Astrocyte (in vitro differentiated cells and primary cell): Measurements from ENCODE around the gene NDUFA13. TPM values are rescaled to one million over a fixed set of nuclear protein-coding genes. Genes with fewer than 3 reads are reported as not detected.
"Not testable (repeated sequence)": the region's sequence is repeated elsewhere in the genome, so short reads cannot be mapped to it uniquely, and the experiment has no call there.

ENCODE experiments used
- DNase-seq: peaks from one replicate; pipeline ENCODE4 v3.0.0-alpha.2; 2010; ENCODE audit warnings: low read depth
- FAIRE-seq: peaks from 2 replicates; lab custom pipeline; 2011; peaks lifted over from hg19 to GRCh38; lab: Jason Lieb, UNC
- H2AFZ ChIP-seq: 2 replicates; pipeline ENCODE4 v1.6.0; 2012; ENCODE audit warnings: low read depth, low read length, inconsistent platforms
- H3K27ac ChIP-seq: 2 replicates; pipeline ENCODE4 v1.5.1; 2011; ENCODE audit warnings: low read depth, low read length, inconsistent platforms
- H3K27me3 ChIP-seq: 2 replicates; pipeline ENCODE4 v1.6.0; 2011; ENCODE audit warnings: low read length, inconsistent platforms; ENCODE audit not compliant: insufficient read depth
- H3K36me3 ChIP-seq: 2 replicates; pipeline ENCODE4 v1.5.1; 2011; ENCODE audit warnings: low read length, inconsistent platforms; ENCODE audit not compliant: insufficient read depth
- H3K4me1 ChIP-seq: 2 replicates; pipeline ENCODE4 v1.5.1; 2011; ENCODE audit warnings: low read length, inconsistent platforms; ENCODE audit not compliant: insufficient read depth
- H3K4me2 ChIP-seq: 2 replicates; pipeline ENCODE4 v1.6.0; 2012; ENCODE audit warnings: low read length, inconsistent platforms
- H3K4me3 ChIP-seq: 2 replicates; pipeline ENCODE4 v1.5.1; 2011; ENCODE audit warnings: low read depth, mild to moderate bottlenecking, low read length, inconsistent platforms; ENCODE audit not compliant: insufficient read depth
- H3K79me2 ChIP-seq: 2 replicates; pipeline ENCODE4 v1.6.0; 2012; ENCODE audit warnings: mild to moderate bottlenecking, low read length, inconsistent platforms; ENCODE audit not compliant: insufficient read depth
- H3K9ac ChIP-seq: 2 replicates; pipeline ENCODE4 v1.6.0; 2012; ENCODE audit warnings: mild to moderate bottlenecking, low read length, inconsistent platforms
- H3K9me3 ChIP-seq: 2 replicates; pipeline ENCODE4 v1.5.1; 2012; ENCODE audit warnings: low read depth, mild to moderate bottlenecking, low read length, inconsistent platforms; ENCODE audit not compliant: insufficient read depth
- H4K20me1 ChIP-seq: 2 replicates; pipeline ENCODE4 v1.6.0; 2012; ENCODE audit warnings: low read length, inconsistent platforms; ENCODE audit not compliant: insufficient read depth
- H3K27ac Mint-ChIP-seq: one replicate; pipeline ENCODE4 v1.8.0; 2021; ENCODE audit warnings: mild to moderate bottlenecking, mixed read lengths; ENCODE audit not compliant: unreplicated experiment
- H3K27me3 Mint-ChIP-seq: one replicate; pipeline ENCODE4 v1.8.0; 2021; ENCODE audit warnings: low read depth, mixed read lengths; ENCODE audit not compliant: unreplicated experiment
- H3K36me3 Mint-ChIP-seq: one replicate; pipeline ENCODE4 v1.8.0; 2021; ENCODE audit warnings: low read depth, mixed read lengths; ENCODE audit not compliant: unreplicated experiment
- H3K4me1 Mint-ChIP-seq: one replicate; pipeline ENCODE4 v1.8.0; 2021; ENCODE audit warnings: low read depth, mixed read lengths; ENCODE audit not compliant: unreplicated experiment
- H3K4me3 Mint-ChIP-seq: one replicate; pipeline ENCODE4 v1.8.0; 2021; ENCODE audit warnings: mild to moderate bottlenecking, moderate library complexity, mixed read lengths; ENCODE audit not compliant: unreplicated experiment
- H3K9me3 Mint-ChIP-seq: one replicate; pipeline ENCODE4 v1.8.0; 2021; ENCODE audit warnings: mild to moderate bottlenecking, mixed read lengths; ENCODE audit not compliant: unreplicated experiment
- CTCF ChIP-seq: IDR thresholded peaks from 2 replicates; pipeline ENCODE4 v1.5.1; 2011; ENCODE audit warnings: low read depth, mild to moderate bottlenecking, inconsistent platforms, low read length, moderate library complexity; ENCODE audit not compliant: insufficient read depth
- EZH2 ChIP-seq: IDR thresholded peaks from 2 replicates; pipeline ENCODE4 v1.6.1; 2012; ENCODE audit warnings: mild to moderate bottlenecking, low read length, inconsistent platforms; ENCODE audit not compliant: insufficient read depth
- total RNA-seq: library from RNA; stranded (reverse); gene quantifications from 2 replicates; pipeline ENCODE4 v1.2.1, GENCODE V29; 2021

The NDUFA13 gene
- total RNA-seq, 1 donor from 2014 or later = 311 TPM

GRCh38 chr19:19470579-19470978 lies 45.4 kb upstream of the NDUFA13 start:
- H2AFZ ChIP-seq = no peak overlapping the region

GRCh38 chr19:19471682-19472081 lies 44.3 kb upstream of the NDUFA13 start:
- Mint-ChIP-seq H3K27ac (no peak overlapping the region), H3K36me3 (peaks cover 47% of the 10 kb centered on the region), H3K4me1 (peaks cover 15% of the 10 kb centered on the region), H3K9me3 (peaks cover 16% of the 10 kb centered on the region), H3K4me3 (no peak overlapping the region), H3K27me3 (no peaks in the 10 kb centered on the region)
- Histone ChIP-seq H2AFZ (no peak overlapping the region), H3K27me3 (no peaks in the 10 kb centered on the region), H3K79me2 (peaks cover 86% of the 10 kb centered on the region), H4K20me1 (peaks cover 57% of the 10 kb centered on the region), H3K4me3 (no peak overlapping the region), H3K36me3 (peaks cover 14% of the 10 kb centered on the region), H3K27ac (no peak overlapping the region), H3K9ac (no peak overlapping the region), H3K4me1 (peaks cover 10% of the 10 kb centered on the region), H3K4me2 (no peak overlapping the region), H3K9me3 (peaks cover 7% of the 10 kb centered on the region)
- TF ChIP-seq EZH2 (no peak), CTCF (no peak)
- DNase-seq (no peak), FAIRE-seq (no peak)

More at GRCh38 chr19:19470579-19470978, 45.4 kb upstream of the NDUFA13 start:
- no peaks in the 10 kb centered on the region for H3K27me3 Mint-ChIP-seq
- H3K27ac ChIP-seq = no peak overlapping the region
- peaks cover 46% of the 10 kb centered on the region for H4K20me1 ChIP-seq
- no peak overlapping the region for H3K4me2 ChIP-seq
- H3K9ac ChIP-seq = no peak overlapping the region
- peaks cover 22% of the 10 kb centered on the region for H3K36me3 ChIP-seq
- TF ChIP-seq CTCF = no peak
- no peak for TF ChIP-seq EZH2
- no peak for FAIRE-seq
- peaks cover 16% of the 10 kb centered on the region for H3K9me3 Mint-ChIP-seq
- no peaks in the 10 kb centered on the region for H3K27me3 ChIP-seq
- peaks cover 7% of the 10 kb centered on the region for H3K9me3 ChIP-seq
- peaks cover 21% of the 10 kb centered on the region for H3K4me1 Mint-ChIP-seq
- no peak overlapping the region for H3K4me3 Mint-ChIP-seq
- H3K36me3 Mint-ChIP-seq = peaks cover 53% of the 10 kb centered on the region
- DNase-seq = no peak
- H3K79me2 ChIP-seq = peaks cover 86% of the 10 kb centered on the region
- no peak overlapping the region for H3K27ac Mint-ChIP-seq
- H3K4me1 ChIP-seq = peaks cover 10% of the 10 kb centered on the region
- no peak overlapping the region for H3K4me3 ChIP-seq

- not testable (repeated sequence) for H3K9ac ChIP-seq, H3K4me3 ChIP-seq, H3K27ac Mint-ChIP-seq, H3K27me3 ChIP-seq, H3K9me3 ChIP-seq, H3K27me3 Mint-ChIP-seq, FAIRE-seq, H3K27ac ChIP-seq, DNase-seq, H3K4me3 Mint-ChIP-seq, H3K4me1 ChIP-seq, H3K4me2 ChIP-seq, H2AFZ ChIP-seq
- peaks cover 12% of the 10 kb centered on the region for H3K36me3 ChIP-seq
- H3K79me2 ChIP-seq = peaks cover 88% of the 10 kb centered on the region
- Mint-ChIP-seq H3K36me3 (peaks cover 44% of the 10 kb centered on the region), H3K9me3 (peaks cover 16% of the 10 kb centered on the region), H3K4me1 (peaks cover 14% of the 10 kb centered on the region)
- H4K20me1 ChIP-seq = peaks cover 61% of the 10 kb centered on the region
Observed at GRCh38 chr19:19472106-19472505, 43.9 kb upstream of the NDUFA13 start.
